ENCODE data around the gene SLC24A4.

SLC24A4 gene

DNA sequence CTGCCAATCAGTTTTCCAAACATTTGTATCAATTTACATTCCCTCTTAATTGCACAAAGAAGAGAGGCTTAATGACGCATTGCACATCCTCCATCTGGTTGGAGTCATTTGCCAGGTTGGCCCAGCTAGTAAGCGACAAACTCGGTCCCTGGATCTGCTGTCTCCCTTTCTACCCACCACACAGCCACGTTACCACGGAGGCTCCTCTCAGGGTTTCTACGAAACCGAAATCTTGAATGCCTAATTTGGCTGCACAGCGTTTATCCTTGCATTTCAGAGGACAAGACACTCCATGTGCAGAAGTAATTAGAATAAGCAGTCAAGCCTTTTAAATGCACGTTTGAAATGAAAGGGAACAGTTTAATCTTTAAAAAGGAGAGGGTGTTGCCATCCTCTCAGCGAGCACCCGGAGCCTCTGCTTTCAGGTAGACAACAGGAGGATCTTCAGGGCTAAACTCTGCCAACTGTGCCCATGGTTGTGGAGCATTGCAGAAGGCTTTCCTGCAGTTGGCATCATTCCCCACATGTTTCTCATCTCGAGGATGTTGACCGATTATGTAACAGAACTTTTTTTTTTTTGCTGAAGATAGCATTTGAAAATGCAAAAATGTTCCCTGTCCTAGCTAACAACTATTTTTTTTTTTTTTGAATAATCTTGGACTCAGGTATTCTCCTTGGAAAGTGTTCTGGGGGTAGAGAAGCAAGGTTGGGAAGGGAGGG, 37.8 kb downstream of the SLC24A4 start:
- H3K9me3 ChIP-seq (ENCODE audit: control insufficient read depth, insufficient read depth, low read depth, low read length) = no peaks in the 10 kb centered on the region
- H3K36me3 ChIP-seq (ENCODE audit: control insufficient read depth in 2 of 2, insufficient read depth in 1 of 2, low read length in 2 of 2) = no peaks in the 10 kb centered on the region
- H3K4me1 ChIP-seq (ENCODE audit: control insufficient read depth, insufficient read depth, low read length) = no peaks in the 10 kb centered on the region
- ChIA-PET CTCF (no interaction called here), POLR2A (no interaction called here)
- no peak overlapping the region for H3K4me3 ChIP-seq (ENCODE audit: low read depth, low read length)
- no peak overlapping the region for H3K27ac ChIP-seq (ENCODE audit: extremely low read depth, low read depth, low read length)
- TF ChIP-seq ZNF600 (tag by site-specific recombination; IDR thresholded peaks at IDR 0.05) (no peak), ZNF529 (tag by site-specific recombination; IDR thresholded peaks at IDR 0.05; ENCODE audit: insufficient replicate concordance) (no peak), CTCF (tag by site-specific recombination; IDR thresholded peaks at IDR 0.05) (no peak)

GRCh38 chr14:92362781-92363235, 39.8 kb downstream of the SLC24A4 start:
- H3K36me3 ChIP-seq (ENCODE audit: control insufficient read depth in 2 of 2, insufficient read depth in 1 of 2, low read length in 2 of 2) = no peaks in the 10 kb centered on the region
- ChIA-PET CTCF (interaction anchor here (1.2 kb wide), 1 partner anchor 10 kb away, joined by 4 read pairs; no protein-coding TSS in a partner anchor), POLR2A (no interaction called here)
- no peak overlapping the region for H3K27ac ChIP-seq (ENCODE audit: extremely low read depth, low read depth, low read length)
- TF ChIP-seq ZNF416 (tag by site-specific recombination; IDR thresholded peaks at IDR 0.05) = no peak
- TF ChIP-seq GLIS2 (tag by site-specific recombination; IDR thresholded peaks at IDR 0.05) = no peak
- TF ChIP-seq, protein P1, sequence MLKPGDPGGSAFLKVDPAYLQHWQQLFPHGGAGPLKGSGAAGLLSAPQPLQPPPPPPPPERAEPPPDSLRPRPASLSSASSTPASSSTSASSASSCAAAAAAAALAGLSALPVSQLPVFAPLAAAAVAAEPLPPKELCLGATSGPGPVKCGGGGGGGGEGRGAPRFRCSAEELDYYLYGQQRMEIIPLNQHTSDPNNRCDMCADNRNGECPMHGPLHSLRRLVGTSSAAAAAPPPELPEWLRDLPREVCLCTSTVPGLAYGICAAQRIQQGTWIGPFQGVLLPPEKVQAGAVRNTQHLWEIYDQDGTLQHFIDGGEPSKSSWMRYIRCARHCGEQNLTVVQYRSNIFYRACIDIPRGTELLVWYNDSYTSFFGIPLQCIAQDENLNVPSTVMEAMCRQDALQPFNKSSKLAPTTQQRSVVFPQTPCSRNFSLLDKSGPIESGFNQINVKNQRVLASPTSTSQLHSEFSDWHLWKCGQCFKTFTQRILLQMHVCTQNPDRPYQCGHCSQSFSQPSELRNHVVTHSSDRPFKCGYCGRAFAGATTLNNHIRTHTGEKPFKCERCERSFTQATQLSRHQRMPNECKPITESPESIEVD (tag by site-specific recombination; IDR thresholded peaks at IDR 0.05) = no peak
- TF ChIP-seq ZNF157 (tag by site-specific recombination; IDR thresholded peaks at IDR 0.05) = no peak
- TF ChIP-seq ZNF354C (tag by site-specific recombination; IDR thresholded peaks at IDR 0.05; ENCODE audit: borderline replicate concordance, low read depth) = no peak
- TF ChIP-seq TRIM28 (IDR thresholded peaks at IDR 0.05; ENCODE audit: borderline replicate concordance, low read length) = no peak
- no peak for TF ChIP-seq ZNF585B (tag by site-specific recombination; IDR thresholded peaks at IDR 0.05)
- TF ChIP-seq ZNF776 (tag by site-specific recombination; IDR thresholded peaks at IDR 0.05; ENCODE audit: borderline replicate concordance) = no peak
- TF ChIP-seq OVOL3 (tag by site-specific recombination; IDR thresholded peaks at IDR 0.05) = no peak
- TF ChIP-seq ZNF48 (tag by site-specific recombination; IDR thresholded peaks at IDR 0.05) = no peak
- TF ChIP-seq SETDB1 (IDR thresholded peaks at IDR 0.05; ENCODE audit: insufficient read length, low read length) = no peak
- TF ChIP-seq ZBTB6 (tag by site-specific recombination; IDR thresholded peaks at IDR 0.05) = no peak
- no peak for TF ChIP-seq ZNF704 (tag by site-specific recombination; IDR thresholded peaks at IDR 0.05)
- no peak for TF ChIP-seq ZNF639 (tag by site-specific recombination; IDR thresholded peaks at IDR 0.05)
- no peak for TF ChIP-seq ZNF16 (tag by site-specific recombination; IDR thresholded peaks at IDR 0.05; ENCODE audit: low read depth)
- TF ChIP-seq ZNF677 (tag by site-specific recombination; IDR thresholded peaks at IDR 0.05) = no peak
- TF ChIP-seq ZNF747 (tag by site-specific recombination; IDR thresholded peaks at IDR 0.05) = no peak
- no peaks in the 10 kb centered on the region for H3K4me1 ChIP-seq (ENCODE audit: control insufficient read depth, insufficient read depth, low read length)
- H3K9me3 ChIP-seq (ENCODE audit: control insufficient read depth, insufficient read depth, low read depth, low read length) = no peaks in the 10 kb centered on the region
- no peak overlapping the region for H3K4me3 ChIP-seq (ENCODE audit: low read depth, low read length)

Data from HEK293 (cell line).